Liver (tissue), 9 donors: ENCODE measurements around the gene UPF3B. TPM values are rescaled to one million over a fixed set of nuclear protein-coding genes. Genes with fewer than 3 reads are reported as not detected.

ENCODE experiments used
- DNase-seq: peaks from one replicate; pipeline ENCODE4 v3.0.0-alpha.2; 2017; ENCODE audit warnings: low spot score
- H3K27ac ChIP-seq, 2 donors: one replicate each; pipeline ENCODE4 v1.7.0; 2013; ENCODE audit warnings: inconsistent platforms in 2 of 2, low read length in 2 of 2, control low read depth in 1 of 2, low read depth in 1 of 2, mild to moderate bottlenecking in 1 of 2
- H3K27me3 ChIP-seq, 4 donors: one replicate each; pipeline versions ENCODE4 v1.6.1 to v1.7.0; 2013; ENCODE audit warnings: low read length in 3 of 4, inconsistent platforms in 1 of 4, mild to moderate bottlenecking in 1 of 4, moderate library complexity in 1 of 4; ENCODE audit not compliant: control insufficient read depth in 4 of 4, insufficient read depth in 4 of 4
- H3K36me3 ChIP-seq, 4 donors: one replicate each; pipeline versions ENCODE4 v1.6.1 to v1.7.0; 2013; ENCODE audit warnings: low read length in 3 of 4, mild to moderate bottlenecking in 3 of 4, low read depth in 1 of 4, moderate library complexity in 1 of 4; ENCODE audit not compliant: control insufficient read depth in 4 of 4, insufficient read depth in 3 of 4
- H3K4me1 ChIP-seq, 4 donors: one replicate each; pipeline versions ENCODE4 v1.6.1 to v1.7.0; 2013; ENCODE audit warnings: low read length in 3 of 4, mild to moderate bottlenecking in 3 of 4, moderate library complexity in 1 of 4; ENCODE audit not compliant: control insufficient read depth in 4 of 4, insufficient read depth in 4 of 4
- H3K4me3 ChIP-seq, 3 donors: one replicate each; pipeline versions ENCODE4 v1.6.1 to v1.7.0; 2013; ENCODE audit warnings: low read length in 3 of 3, control low read depth in 1 of 3, low read depth in 1 of 3, mild to moderate bottlenecking in 1 of 3
- H3K9ac ChIP-seq, 2 donors: one replicate each; pipeline ENCODE4 v1.7.0; 2013; ENCODE audit warnings: low read length in 2 of 2, mild to moderate bottlenecking in 2 of 2, moderate library complexity in 2 of 2, control low read depth in 1 of 2, low read depth in 1 of 2
- H3K9me3 ChIP-seq, 4 donors: one replicate each; pipeline versions ENCODE4 v1.6.1 to v1.7.0; 2013; ENCODE audit warnings: low read length in 3 of 4; ENCODE audit not compliant: control insufficient read depth in 4 of 4
- ATF3 ChIP-seq: IDR thresholded peaks from 2 replicates; pipeline ENCODE4 v1.6.1; 2016; ENCODE audit warnings: antibody characterized with exemption
- CTCF ChIP-seq: fragments of 150-350 bp; IDR thresholded peaks from 2 replicates; pipeline ENCODE4 v1.5.1; 2017; ENCODE audit warnings: improper control_type of control experiment, low read depth, low read length; ENCODE audit not compliant: missing input control
- EGR1 ChIP-seq, 2 donors: IDR thresholded peaks; 2 replicates each; pipeline ENCODE4 v1.6.1; 2016 to 2018; ENCODE audit warnings: antibody characterized with exemption in 2 of 2, low read depth in 2 of 2
- FOXA1 ChIP-seq: IDR thresholded peaks from 2 replicates; pipeline ENCODE4 v1.6.1; 2016; ENCODE audit warnings: antibody characterized with exemption
- FOXA2 ChIP-seq: IDR thresholded peaks from 2 replicates; pipeline ENCODE4 v1.6.1; 2016; ENCODE audit warnings: antibody characterized with exemption
- GABPA ChIP-seq, 2 donors: IDR thresholded peaks in 1 of 2; conservative IDR thresholded peaks in 1 of 2; 2 replicates each; pipeline ENCODE4 v1.6.1; 2016; ENCODE audit warnings: antibody characterized with exemption in 2 of 2, mild to moderate bottlenecking in 1 of 2, moderate library complexity in 1 of 2
- HNF4A ChIP-seq, 2 donors: conservative IDR thresholded peaks; 2 replicates each; pipeline ENCODE4 v1.6.1; 2016; ENCODE audit warnings: antibody characterized with exemption in 2 of 2, mild to moderate bottlenecking in 2 of 2
- HNF4G ChIP-seq: IDR thresholded peaks from 2 replicates; pipeline ENCODE4 v1.6.1; 2016; ENCODE audit warnings: antibody characterized with exemption
- JUND ChIP-seq, 2 donors: IDR thresholded peaks; 2 replicates each; pipeline ENCODE4 v1.6.1; 2016; ENCODE audit warnings: antibody characterized with exemption in 2 of 2
- NR2F2 ChIP-seq: IDR thresholded peaks from 2 replicates; pipeline ENCODE4 v1.6.1; 2016; ENCODE audit warnings: antibody characterized with exemption
- RAD21 ChIP-seq, 2 donors: IDR thresholded peaks; 2 replicates each; pipeline ENCODE4 v1.6.1; 2016; ENCODE audit warnings: antibody characterized with exemption in 2 of 2, mild to moderate bottlenecking in 2 of 2
- REST ChIP-seq: IDR thresholded peaks from 2 replicates; pipeline ENCODE4 v1.6.1; 2016; ENCODE audit warnings: antibody characterized with exemption, mild to moderate bottlenecking
- RXRA ChIP-seq, 2 donors: IDR thresholded peaks; 2 replicates each; pipeline ENCODE4 v1.6.1; 2017 to 2018; ENCODE audit warnings: antibody characterized with exemption in 2 of 2, mild to moderate bottlenecking in 1 of 2
- TAF1 ChIP-seq: conservative IDR thresholded peaks from 2 replicates; pipeline ENCODE4 v1.6.1; 2016; ENCODE audit warnings: antibody characterized with exemption, mild to moderate bottlenecking
- YY1 ChIP-seq: IDR thresholded peaks from 2 replicates; pipeline ENCODE4 v1.6.1; 2016; ENCODE audit warnings: antibody characterized with exemption, mild to moderate bottlenecking
- ZBTB33 ChIP-seq: IDR thresholded peaks from 2 replicates; pipeline ENCODE4 v1.6.1; 2016; ENCODE audit warnings: antibody characterized with exemption
- WGBS: extraction: QIAGEN DNeasy Blood & Tissue Kit; methylation state at CpG from one replicate; pipeline ENCODE4 v1.1.7; 2013; 5-methylcytosine and 5-hydroxymethylcytosine counted together
- polyA plus RNA-seq, 2 donors: library from polyadenylated mRNA; stranded (reverse) in 1 of 2; unstranded in 1 of 2; fragments of 200-250 nt in 1 of 2; fragments of >200 nt in 1 of 2; fragmentation: Nextera tagmentation in 1 of 2; extraction: Ambion mirVana in 1 of 2; gene quantifications; one replicate each; pipeline versions ENCODE4 v1.2.1 to v1.2.3, GENCODE V29; 2013 to 2015
- total RNA-seq, 2 donors: library from RNA; depleted of rRNA; stranded (reverse); fragments of >200 nt; gene quantifications; one replicate each; pipeline ENCODE4 v1.2.3, GENCODE V29; 2014
- donor health status: healthy.
- donor health status: healthy.
- donor health status: healthy.
- donor health status: healthy.
- donor health status: healthy.

The UPF3B gene
- total and polyA plus RNA-seq, 4 donors, result 3.3 to 4.6 (median 3.9) TPM

- Histone ChIP-seq H3K27me3 (no peaks in the 10 kb centered on the region), H3K9me3 (no peaks in the 10 kb centered on the region), H3K4me3 (no peak overlapping the region), H3K4me1 (no peaks in the 10 kb centered on the region), H3K36me3 (peaks cover 0 to 3% (median 0%) of the 10 kb centered on the region in 4 donors), H3K27ac (no peak overlapping the region), H3K9ac (no peak overlapping the region)
- TF ChIP-seq ATF3 (no peak), FOXA1 (no peak), HNF4A (conservative IDR thresholded peaks at IDR 0.05) (no peak), EGR1 (IDR thresholded peaks at IDR 0.05; ENCODE audit: low read depth in 2 of 2) (no peak), RXRA (IDR thresholded peaks at IDR 0.05) (no peak), NR2F2 (no peak), RAD21 (IDR thresholded peaks at IDR 0.05) (no peak), CTCF (no peak), REST (no peak), FOXA2 (no peak), YY1 (no peak)
- WGBS, result 86% methylated on average over 5 of the region's 5 CpGs
- DNase-seq, result no peak
Observed at GRCh38 chrX:119880076-119880475, 27.3 kb upstream of the UPF3B start.

GRCh38 chrX:119878740-119879139 lies 26.0 kb upstream of the UPF3B start:
- H3K9me3 ChIP-seq, result no peaks in the 10 kb centered on the region
- no peak overlapping the region for H3K9ac ChIP-seq
- TF ChIP-seq YY1 (no peak), RAD21 (IDR thresholded peaks at IDR 0.05) (no peak), FOXA2 (no peak), JUND (IDR thresholded peaks at IDR 0.05) (no peak), TAF1 (no peak), REST (no peak), GABPA (IDR thresholded peaks at IDR 0.05 in 1 of 2, conservative IDR thresholded peaks at IDR 0.05 in 1 of 2) (no peak), FOXA1 (no peak), HNF4A (conservative IDR thresholded peaks at IDR 0.05) (no peak), RXRA (IDR thresholded peaks at IDR 0.05) (no peak), ZBTB33 (no peak), CTCF (no peak), ATF3 (no peak), EGR1 (IDR thresholded peaks at IDR 0.05; ENCODE audit: low read depth in 2 of 2) (no peak), HNF4G (no peak)
- no peak for DNase-seq
- peaks cover 0 to 3% (median 0%) of the 10 kb centered on the region in 4 donors for H3K36me3 ChIP-seq
- no peak overlapping the region for H3K4me3 ChIP-seq
- no peaks in the 10 kb centered on the region for H3K4me1 ChIP-seq
- no peaks in the 10 kb centered on the region for H3K27me3 ChIP-seq
- no peak overlapping the region for H3K27ac ChIP-seq
- WGBS, result 83% methylated on average over 2 of the region's 2 CpGs
